Measurements from ENCODE around the gene GRK7. TPM values are rescaled to one million over a fixed set of nuclear protein-coding genes. Genes with fewer than 3 reads are reported as not detected.

The GRK7 gene
- total RNA-seq, 4 donors from 2014 or later = 0.16 TPM; not detected in 3

DNA sequence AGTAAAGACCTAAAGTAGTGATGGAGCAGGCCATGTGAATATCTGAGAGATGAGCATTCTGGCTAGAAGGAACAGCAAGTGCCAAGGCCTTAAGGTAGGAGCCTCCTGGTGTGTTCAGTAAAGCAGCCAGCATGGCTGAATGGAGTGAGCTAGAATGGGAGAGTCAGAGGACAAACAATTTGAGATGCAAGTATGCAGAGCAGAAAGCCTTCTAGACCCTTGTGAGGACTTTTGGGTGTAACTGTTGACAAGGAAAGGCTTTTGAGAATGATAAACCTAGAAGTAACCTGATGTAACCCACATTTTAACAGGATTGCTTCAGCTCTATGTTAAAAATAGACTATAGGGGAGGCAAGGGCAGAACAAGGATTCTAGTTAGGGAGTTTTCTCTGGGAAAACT is 40.0 kb upstream of the GRK7 start:
- in situ Hi-C loops (cut with MboI; ENCODE audit: low pct_ligation_motif_present in 1 of 4, low pct_unique_long_range_greater_than_20kb in 1 of 4, low sequenced_read_pairs in 3 of 4) (no loop called here), intact Hi-C loops (cut with DNase I; ENCODE audit: low total_unique reads) (no loop called here)
- Histone ChIP-seq H3K36me3 (no peaks in the 10 kb centered on the region), H3K4me1 (no peaks in the 10 kb centered on the region), H3K27ac (no peak overlapping the region), H3K9me3 (no peaks in the 10 kb centered on the region), H3K4me3 (no peak overlapping the region), H3K27me3 (no peaks in the 10 kb centered on the region)
- TF ChIP-seq POLR2AphosphoS5 (IDR thresholded peaks at IDR 0.05) (no peak), EP300 (IDR thresholded peaks at IDR 0.05; ENCODE audit: low read depth) (no peak), POLR2A (IDR thresholded peaks at IDR 0.05) (no peak)
- TF ChIP-seq, protein P1, sequence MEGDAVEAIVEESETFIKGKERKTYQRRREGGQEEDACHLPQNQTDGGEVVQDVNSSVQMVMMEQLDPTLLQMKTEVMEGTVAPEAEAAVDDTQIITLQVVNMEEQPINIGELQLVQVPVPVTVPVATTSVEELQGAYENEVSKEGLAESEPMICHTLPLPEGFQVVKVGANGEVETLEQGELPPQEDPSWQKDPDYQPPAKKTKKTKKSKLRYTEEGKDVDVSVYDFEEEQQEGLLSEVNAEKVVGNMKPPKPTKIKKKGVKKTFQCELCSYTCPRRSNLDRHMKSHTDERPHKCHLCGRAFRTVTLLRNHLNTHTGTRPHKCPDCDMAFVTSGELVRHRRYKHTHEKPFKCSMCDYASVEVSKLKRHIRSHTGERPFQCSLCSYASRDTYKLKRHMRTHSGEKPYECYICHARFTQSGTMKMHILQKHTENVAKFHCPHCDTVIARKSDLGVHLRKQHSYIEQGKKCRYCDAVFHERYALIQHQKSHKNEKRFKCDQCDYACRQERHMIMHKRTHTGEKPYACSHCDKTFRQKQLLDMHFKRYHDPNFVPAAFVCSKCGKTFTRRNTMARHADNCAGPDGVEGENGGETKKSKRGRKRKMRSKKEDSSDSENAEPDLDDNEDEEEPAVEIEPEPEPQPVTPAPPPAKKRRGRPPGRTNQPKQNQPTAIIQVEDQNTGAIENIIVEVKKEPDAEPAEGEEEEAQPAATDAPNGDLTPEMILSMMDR (IDR thresholded peaks at IDR 0.05) = no peak
- DNase-seq = no peak

DNA sequence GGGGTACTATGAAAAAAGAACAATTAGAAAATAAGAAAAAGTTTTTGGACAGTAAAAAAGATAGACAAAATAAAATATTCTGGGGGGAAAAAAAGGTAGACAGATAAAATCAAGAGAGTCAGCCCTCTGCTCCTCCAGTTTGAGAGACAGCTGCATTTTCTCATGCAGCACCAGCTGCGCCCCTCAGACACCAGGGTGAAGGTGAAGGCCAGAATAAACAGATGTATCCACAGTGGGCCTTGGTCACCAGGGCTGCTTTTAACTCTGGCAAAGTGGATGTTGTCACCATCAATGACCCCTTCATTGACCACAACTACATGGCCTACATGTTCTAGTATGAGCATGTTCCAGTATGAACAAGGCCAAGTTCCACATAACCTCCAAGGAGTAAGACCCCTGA is 39.0 kb upstream of the GRK7 start:
- Histone ChIP-seq H3K9me3 (no peaks in the 10 kb centered on the region), H3K27ac (no peak overlapping the region), H3K4me1 (no peaks in the 10 kb centered on the region), H3K4me3 (no peak overlapping the region), H3K27me3 (no peaks in the 10 kb centered on the region), H3K36me3 (no peaks in the 10 kb centered on the region)
- TF ChIP-seq EP300 (IDR thresholded peaks at IDR 0.05; ENCODE audit: low read depth) = no peak
- TF ChIP-seq POLR2AphosphoS5 (IDR thresholded peaks at IDR 0.05) = no peak
- TF ChIP-seq, protein P1 (IDR thresholded peaks at IDR 0.05) = no peak
- TF ChIP-seq POLR2A (IDR thresholded peaks at IDR 0.05) = no peak
- intact Hi-C loops (cut with DNase I; ENCODE audit: low total_unique reads) = no loop called here
- in situ Hi-C loops (cut with MboI; ENCODE audit: low pct_ligation_motif_present in 1 of 4, low pct_unique_long_range_greater_than_20kb in 1 of 4, low sequenced_read_pairs in 3 of 4) = no loop called here
- DNase-seq = no peak
- 95 to 100% methylated on average over 1 of the region's 1 CpG for WGBS, 2 donors (ENCODE audit: low coverage in 1 of 2)

DNA sequence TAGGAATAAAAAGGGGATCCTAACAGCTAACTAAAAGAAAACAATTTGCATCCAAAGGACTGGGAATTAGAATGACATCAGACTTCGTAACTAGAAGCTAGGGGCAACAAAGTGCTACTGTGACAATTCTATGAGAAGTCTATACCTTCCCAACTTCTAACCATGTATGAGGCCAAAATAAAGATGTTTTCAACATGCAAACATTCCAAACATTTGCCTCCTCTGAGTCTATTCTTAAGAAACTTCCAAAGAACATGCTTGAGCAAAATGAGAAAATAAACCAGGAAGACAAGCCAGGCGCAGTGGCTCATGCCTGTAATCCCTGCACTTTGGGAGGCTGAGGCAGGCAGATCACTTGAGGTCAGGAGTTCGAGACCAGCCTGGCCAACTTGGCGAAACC is 38.2 kb upstream of the GRK7 start:
- intact Hi-C loops (cut with DNase I; ENCODE audit: low total_unique reads) = no loop called here
- no peaks in the 10 kb centered on the region for H3K4me1 ChIP-seq
- in situ Hi-C loops (cut with MboI; ENCODE audit: low pct_ligation_motif_present in 1 of 4, low pct_unique_long_range_greater_than_20kb in 1 of 4, low sequenced_read_pairs in 3 of 4) = loop anchor here (25.0 kb wide), 4 partner anchors 137 to 413 kb away; no protein-coding TSS in a partner anchor
- H3K9me3 ChIP-seq = no peaks in the 10 kb centered on the region
- no peak for DNase-seq
- no peak overlapping the region for H3K27ac ChIP-seq
- TF ChIP-seq, protein P1 (IDR thresholded peaks at IDR 0.05) = no peak
- no peak for TF ChIP-seq EP300 (IDR thresholded peaks at IDR 0.05; ENCODE audit: low read depth)
- no peak for TF ChIP-seq POLR2AphosphoS5 (IDR thresholded peaks at IDR 0.05)
- TF ChIP-seq POLR2A (IDR thresholded peaks at IDR 0.05) = no peak
- H3K36me3 ChIP-seq = no peaks in the 10 kb centered on the region
- WGBS, 2 donors (ENCODE audit: low coverage in 1 of 2) = 88 to 94% methylated on average over 2 to 4 of the region's 4 CpGs
- H3K4me3 ChIP-seq = no peak overlapping the region
- H3K27me3 ChIP-seq = no peaks in the 10 kb centered on the region

DNA sequence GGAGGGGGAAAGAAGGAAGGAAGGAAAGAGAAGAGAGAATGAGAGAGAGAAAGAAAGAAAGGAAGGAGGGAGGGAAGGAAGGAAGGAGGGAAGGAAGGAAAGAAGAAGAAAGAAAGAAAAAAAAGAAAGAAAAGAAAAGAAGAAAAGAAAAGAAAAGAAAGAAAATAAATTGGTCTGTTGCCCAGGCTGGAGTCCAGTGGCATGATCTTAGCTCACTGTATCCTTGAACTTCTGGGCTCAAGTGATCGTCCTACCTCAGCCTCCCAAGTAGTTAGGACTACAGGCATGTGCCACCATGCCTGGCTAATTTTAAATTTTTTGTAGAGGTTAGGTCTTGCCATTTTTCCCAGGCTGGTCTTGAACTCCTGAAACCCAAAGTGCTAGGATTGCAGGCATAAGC is 36.7 kb upstream of the GRK7 start:
- H3K27me3 ChIP-seq = no peaks in the 10 kb centered on the region
- no peaks in the 10 kb centered on the region for H3K9me3 ChIP-seq
- H3K36me3 ChIP-seq = no peaks in the 10 kb centered on the region
- H3K27ac ChIP-seq = no peak overlapping the region
- in situ Hi-C loops (cut with MboI; ENCODE audit: low pct_ligation_motif_present in 1 of 4, low pct_unique_long_range_greater_than_20kb in 1 of 4, low sequenced_read_pairs in 3 of 4) (loop anchor here (25.0 kb wide), 4 partner anchors 136 to 414 kb away; no protein-coding TSS in a partner anchor), intact Hi-C loops (cut with DNase I; ENCODE audit: low total_unique reads) (no loop called here)
- 77 to 78% methylated on average over 1 of the region's 1 CpG for WGBS, 2 donors (ENCODE audit: low coverage in 1 of 2)
- TF ChIP-seq POLR2A (IDR thresholded peaks at IDR 0.05) (no peak), EP300 (IDR thresholded peaks at IDR 0.05; ENCODE audit: low read depth) (no peak), POLR2AphosphoS5 (IDR thresholded peaks at IDR 0.05) (no peak)
- TF ChIP-seq, protein P1 (IDR thresholded peaks at IDR 0.05) = no peak
- H3K4me1 ChIP-seq = no peaks in the 10 kb centered on the region
- no peak overlapping the region for H3K4me3 ChIP-seq
- DNase-seq = no peak

Measured in transverse colon (tissue), 4 donors.